HG02970 (cell line): ENCODE measurements around the gene HMCN1.

Experiments used
- ATAC-seq: cut with Tn5 transposase; IDR thresholded peaks from one replicate; pipeline ENCODE4 v1.9.1; 2021; ENCODE audit warnings: mild to moderate bottlenecking, moderate library complexity, moderate number of reproducible peaks; ENCODE audit not compliant: unreplicated experiment, low FRiP score

HMCN1 gene

DNA sequence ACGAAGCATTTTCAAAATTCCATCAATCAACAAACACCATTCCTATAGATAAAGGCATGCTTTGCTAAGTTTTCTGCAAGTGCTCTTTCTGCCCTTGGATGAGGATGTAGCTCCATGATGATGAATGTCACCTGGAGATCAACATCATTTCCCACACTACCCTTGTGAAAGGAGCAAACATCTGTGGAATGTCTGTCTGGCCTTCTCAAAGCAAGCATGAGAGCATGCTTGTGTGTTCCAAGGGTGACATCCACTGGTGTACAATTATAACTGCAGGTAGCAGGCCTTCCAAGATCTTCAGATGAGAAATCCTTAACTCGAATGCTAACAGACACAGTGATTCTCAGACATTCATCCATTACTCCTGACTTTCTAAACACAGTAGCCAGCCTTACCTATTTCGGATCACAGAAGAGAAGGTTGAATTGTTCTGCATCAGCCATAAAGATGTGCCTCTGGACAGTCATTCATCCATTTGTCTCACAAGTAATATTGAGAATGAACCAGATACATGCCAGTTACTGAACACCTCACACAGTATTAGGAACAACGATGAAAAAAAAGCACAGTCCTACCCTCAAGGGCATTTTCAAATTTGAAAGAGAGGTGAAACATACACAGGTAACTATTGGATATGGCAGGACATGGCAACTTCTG lies 478.5 kb downstream of the HMCN1 start:
- ATAC-seq, result peak; percentile 68

DNA sequence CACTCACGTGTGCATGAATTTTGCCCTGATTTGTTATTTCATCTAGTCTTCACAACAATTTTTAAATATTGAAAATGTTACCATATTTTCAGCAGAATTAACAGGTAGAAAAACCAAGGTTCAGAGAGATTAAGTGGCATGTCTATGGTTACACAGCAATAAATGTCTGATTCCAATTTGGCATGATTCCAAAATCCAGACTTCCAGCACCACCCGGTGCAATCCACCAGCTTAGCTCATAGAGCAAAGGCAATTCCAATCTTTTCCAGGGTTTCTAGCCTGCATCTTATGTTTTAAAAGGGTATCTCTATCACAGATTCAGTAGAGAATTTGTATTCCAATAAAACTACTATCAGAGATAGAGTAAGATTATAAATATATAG lies 479.0 kb downstream of the HMCN1 start:
- ATAC-seq, result no peak

DNA sequence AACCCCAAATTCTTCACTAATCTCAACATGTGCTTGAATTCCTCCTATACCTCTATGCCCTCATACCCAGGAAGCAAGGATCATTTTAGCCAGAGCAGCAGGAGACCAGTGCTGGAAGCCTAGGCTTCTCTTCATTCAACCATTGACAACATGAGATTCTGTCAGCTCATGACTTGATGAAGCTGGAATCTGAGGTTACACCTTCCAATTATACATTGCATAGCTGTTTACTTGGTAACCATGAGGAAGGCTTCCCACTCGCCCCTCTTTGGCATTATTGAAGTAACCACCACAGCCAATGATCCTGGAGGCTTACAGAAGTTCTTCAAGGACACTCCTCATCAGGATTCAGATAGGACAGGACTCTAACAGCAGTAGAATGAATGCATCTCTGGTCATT lies 480.6 kb downstream of the HMCN1 start:
- no peak for ATAC-seq

DNA sequence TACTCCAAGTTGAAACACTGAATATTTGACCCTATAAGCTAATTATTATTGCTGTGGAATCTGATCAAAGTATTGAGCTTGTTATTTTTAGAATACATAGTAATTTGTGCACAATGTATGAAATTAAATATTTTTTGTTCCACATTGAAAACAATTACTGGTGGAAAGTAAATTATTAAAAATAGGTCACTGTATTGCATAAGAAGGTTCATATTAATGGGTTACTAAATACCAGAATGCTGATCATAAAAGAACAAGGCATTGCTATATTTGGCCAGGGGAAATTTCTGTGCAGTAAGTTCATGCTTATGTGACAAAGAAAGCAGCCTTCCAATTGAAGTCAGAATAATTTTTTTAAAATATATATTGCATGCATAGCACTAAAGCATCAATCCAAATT lies 481.4 kb downstream of the HMCN1 start:
- no peak for ATAC-seq

DNA sequence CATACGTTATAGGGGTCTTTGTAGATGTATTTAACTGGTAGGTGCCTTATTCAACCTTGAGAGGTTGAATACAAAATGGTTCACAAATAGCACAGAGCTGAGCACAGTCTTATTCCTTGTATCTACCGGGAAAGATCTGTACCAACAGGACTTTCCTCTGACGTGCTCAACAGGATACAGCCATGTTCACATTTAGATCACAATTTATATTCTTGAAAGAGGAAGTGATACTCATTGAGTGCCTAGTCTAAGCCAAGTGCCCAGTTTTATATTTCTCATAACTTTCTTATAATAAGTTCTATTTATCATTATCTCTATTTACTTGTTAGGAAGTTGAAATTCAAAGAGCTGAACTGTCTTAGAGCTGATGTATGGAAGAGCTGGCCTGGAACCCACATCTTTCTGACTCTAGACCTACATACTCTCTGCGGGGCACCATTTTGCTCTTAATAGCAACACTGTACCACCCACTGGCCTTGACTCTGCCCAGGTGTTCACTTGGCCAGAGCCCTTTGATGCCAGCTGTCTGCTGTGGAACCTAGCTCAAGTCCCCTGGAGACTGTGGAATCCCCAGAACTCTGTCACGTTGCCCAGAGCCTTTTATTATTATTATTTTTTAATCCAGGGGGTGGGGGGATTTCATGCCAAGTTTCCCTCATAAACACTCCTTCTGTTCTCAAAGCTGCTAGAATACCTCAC lies 484.6 kb downstream of the HMCN1 start:
- no peak for ATAC-seq

DNA sequence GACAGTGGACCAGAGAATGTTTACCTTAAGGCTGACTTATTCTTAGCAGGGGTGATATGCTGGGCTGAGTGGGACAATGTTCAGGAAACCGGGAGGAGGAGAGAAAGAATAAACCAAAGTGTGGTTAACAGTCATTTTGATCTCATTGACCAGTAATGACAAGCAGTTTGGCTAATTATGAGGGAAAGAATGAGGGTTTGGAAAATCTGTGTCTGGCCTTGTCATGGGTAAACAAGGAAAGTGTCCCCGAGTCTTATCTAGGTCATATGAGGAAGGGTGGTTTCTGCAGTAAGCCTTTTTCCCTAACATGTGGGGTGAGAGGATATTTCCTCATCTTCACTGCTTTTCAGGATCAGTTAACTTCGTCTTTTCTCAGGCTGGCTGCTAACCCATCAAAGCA lies 485.9 kb downstream of the HMCN1 start:
- no peak for ATAC-seq

DNA sequence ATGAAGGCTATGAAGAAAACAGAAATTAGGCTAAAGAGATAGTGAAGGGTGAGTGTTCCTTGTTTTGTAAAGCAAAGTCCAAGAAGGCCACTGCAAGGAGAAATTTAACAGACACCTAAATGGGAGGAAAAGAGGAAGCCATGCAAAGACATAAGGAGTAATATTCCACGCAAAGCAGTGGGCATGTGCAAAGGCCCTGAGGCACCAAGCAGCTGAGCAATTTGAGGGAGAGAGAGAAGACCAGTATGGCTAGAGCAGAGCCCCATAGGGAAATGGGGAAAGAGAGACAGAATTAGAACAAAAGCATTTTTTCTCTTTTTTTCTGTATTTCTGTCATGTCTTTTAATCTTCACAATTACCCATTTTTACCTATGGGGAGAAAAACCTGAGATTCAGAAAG lies 486.7 kb downstream of the HMCN1 start:
- no peak for ATAC-seq

DNA sequence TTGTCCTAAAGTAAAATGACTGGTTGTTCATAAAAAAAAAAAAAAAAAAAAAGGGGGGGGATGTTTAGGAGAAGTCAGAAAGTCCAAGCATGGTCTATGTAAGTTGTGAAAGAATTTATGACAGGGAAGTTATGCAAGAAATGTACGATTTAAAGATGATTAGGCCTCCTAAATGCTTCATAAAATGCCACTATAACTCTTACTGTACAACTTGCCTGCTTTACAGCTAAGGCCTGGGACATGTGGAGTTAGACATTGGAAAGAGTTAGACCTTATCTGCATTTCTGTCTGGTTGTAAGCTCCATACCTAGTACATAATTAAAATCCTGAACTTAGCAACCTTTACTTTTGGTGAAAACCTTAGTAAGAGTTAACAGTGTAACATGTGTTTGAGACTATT lies 490.9 kb downstream of the HMCN1 start:
- no peak for ATAC-seq

DNA sequence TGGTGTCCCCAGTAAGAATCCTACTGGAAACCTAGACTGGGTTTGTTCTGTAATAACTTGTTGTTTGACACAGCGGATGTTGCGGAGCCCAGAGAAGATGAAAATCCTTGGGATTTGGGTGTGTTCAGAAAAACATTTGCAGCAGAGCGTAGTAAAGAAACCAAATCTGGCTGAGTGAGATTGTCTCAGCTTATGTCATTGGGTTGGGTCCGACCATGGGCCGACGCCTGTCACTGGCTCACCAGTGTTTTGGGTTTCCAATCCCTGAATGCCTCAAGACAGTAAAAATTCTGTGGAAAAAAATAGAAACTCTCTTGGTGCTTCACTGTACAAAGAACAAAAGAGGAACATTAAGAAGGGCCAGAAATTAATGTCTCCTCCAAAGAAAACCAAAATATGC lies 494.6 kb downstream of the HMCN1 start:
- ATAC-seq, result no peak

DNA sequence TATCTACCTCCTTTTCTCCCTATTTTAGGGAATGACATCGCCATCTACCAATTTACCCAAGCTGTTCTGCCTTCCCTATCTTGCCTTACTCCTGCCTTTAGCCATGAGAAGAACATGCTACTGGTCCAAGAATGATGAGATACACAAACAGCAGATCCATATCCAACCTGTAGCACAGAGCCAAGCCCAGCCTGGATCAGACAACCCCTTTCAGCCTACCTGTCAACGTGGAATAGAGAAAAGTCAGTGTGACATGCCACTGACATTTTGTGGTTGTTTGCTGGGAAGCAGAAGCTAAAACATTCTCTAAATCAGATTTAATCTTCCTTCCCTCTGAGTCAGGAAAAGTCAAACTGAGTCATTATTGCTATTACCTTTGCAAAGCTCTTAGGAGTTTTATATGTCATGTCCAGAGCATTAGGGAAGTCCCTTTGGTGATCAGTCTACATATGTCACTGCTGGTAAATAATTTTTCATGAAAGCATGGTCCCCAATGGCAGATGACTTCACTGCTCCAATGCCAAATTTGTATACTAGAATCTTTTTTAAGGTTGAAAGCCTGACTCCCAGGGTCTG lies 497.8 kb downstream of the HMCN1 start:
- ATAC-seq, result no peak

DNA sequence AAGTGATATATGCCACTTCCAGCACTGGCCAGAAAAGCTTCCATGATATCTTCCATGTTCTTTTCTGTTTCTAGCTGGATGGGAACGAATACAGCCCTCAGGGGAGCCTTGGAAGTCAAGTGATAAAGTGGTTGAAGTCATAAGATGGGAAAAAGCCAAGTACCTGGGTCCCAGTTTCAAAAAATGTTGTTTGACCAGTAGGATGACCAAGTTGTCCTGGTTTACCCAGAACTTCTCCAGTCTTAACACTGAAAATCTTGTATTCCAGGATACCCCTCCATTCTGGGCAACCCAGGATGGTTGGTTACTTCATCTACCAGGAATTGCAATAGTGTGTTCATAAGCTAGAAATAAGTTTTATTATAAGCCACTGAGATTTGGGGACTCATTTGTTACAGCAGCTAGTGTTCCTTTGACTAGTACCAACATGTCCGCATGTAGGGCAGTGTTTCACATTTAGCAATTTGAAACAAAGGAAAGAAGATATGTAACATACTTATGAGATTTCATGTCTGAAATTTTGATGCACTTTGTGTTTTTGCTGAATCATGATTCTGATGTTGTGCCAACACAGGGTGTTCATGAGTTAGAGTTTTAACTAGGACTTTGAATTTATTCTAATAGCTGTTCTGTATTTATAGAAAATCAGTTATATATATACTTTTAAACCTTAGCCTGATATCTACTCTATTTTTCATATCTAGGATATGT lies 500.9 kb downstream of the HMCN1 start:
- no peak for ATAC-seq

DNA sequence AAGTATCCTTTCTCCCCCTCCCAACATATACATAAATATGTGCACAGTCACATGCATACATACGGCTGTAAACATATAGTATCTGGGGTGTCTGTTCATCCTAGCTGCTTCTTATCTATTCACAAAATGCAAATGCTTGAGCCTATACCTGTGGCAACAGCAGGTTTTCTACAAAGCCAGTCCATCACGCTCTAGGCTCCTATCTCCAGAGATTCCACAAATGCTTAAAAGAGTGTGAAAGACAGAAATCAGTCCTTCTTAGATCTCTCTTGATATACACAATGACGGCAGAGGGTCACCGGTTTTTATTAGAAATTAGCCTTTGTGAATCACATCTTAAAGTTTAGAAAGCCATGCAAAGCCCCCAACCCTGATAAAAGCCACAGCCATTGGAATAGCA lies 501.5 kb downstream of the HMCN1 start:
- ATAC-seq, result no peak

DNA sequence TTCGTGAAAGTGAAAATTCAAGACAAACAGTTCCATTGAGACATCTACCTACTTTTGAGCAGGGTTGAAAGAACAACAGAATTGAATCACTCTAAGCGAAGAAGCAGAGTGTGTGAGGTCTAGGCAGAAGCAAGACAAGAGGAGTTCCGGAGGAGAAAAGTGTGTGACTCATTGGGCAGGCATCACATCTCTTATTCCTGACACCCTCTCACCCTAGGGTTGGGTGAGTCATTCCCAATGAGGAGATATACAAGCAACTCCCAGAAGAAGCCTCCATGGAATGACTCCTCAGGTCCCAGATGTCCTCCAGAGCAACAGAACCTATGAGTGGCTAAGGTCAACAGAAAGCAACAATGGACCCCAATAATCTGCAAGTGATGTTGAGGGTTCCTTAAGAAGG lies 502.7 kb downstream of the HMCN1 start:
- no peak for ATAC-seq

DNA sequence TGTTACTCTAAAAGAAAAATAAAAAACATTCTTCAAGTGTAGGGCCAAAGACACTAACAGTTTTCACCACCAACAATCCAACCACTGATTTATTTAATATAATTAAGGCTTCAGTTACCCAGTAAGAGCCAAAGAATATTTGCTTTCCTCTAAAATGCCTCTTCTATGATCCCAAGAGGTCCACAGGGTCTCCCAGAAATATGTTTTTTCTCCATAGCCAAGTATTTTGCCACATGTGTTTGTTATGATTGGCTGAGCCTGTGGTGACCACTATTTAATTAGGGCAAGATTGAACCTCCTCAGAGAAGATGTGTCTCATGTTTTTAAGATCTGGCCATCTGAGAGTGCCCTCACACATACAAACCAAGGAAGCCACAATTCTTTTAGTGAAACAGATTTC lies 505.0 kb downstream of the HMCN1 start:
- no peak for ATAC-seq

DNA sequence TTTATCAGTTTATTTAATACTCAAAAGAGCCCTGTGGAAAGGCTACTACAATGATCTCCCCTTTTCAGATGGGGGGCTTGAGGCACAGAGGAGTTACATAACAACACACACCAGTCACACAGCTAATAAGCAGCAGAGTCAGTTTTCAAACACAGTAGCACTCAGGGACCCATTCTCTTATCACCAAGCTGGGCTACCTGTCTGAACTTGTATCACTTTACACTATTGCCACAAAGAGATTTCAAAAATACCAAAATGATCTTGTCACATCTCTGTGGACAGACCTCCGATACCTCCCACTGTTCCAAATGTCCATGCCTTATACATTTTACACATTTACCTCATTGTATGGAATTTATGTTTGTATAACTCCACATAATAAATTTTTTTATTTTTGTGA lies 506.2 kb downstream of the HMCN1 start:
- ATAC-seq, result no peak
